Keratinocyte (primary cell): Measurements from ENCODE around the gene CELSR3. TPM values are rescaled to one million over a fixed set of nuclear protein-coding genes. Genes with fewer than 3 reads are reported as not detected.

Source experiments
- DNase-seq: peaks from one replicate; pipeline ENCODE4 v3.0.0-alpha.2; 2011; ENCODE audit warnings: low read depth, missing footprints, low spot score
- FAIRE-seq: peaks from 2 replicates; lab custom pipeline; 2011; peaks lifted over from hg19 to GRCh38; lab: Jason Lieb, UNC
- H2AFZ ChIP-seq: 2 replicates; pipeline ENCODE4 v1.6.0; 2012; ENCODE audit warnings: low read length, control low read depth, inconsistent platforms; ENCODE audit not compliant: control insufficient read depth
- H3K27ac ChIP-seq: 2 replicates; pipeline ENCODE4 v1.5.1; 2011; ENCODE audit warnings: low read length; ENCODE audit not compliant: control insufficient read depth, insufficient read depth
- H3K27me3 ChIP-seq: 3 replicates; pipeline ENCODE4 v1.6.0; 2011; ENCODE audit warnings: low read length; ENCODE audit not compliant: control insufficient read depth, insufficient read depth; ENCODE audit errors: extremely low read depth
- H3K36me3 ChIP-seq, 2 experiments: 2 replicates in 1 of 2; 3 replicates in 1 of 2; pipeline ENCODE4 v1.5.1; 2011; ENCODE audit warnings: low read length in 2 of 2, mild to moderate bottlenecking in 1 of 2; ENCODE audit not compliant: control insufficient read depth in 2 of 2, insufficient read depth in 2 of 2; ENCODE audit errors: extremely low read depth in 1 of 2
- H3K4me1 ChIP-seq: 3 replicates; pipeline ENCODE4 v1.5.1; 2011; ENCODE audit warnings: low read length; ENCODE audit not compliant: control insufficient read depth, insufficient read depth; ENCODE audit errors: extremely low read depth
- H3K4me2 ChIP-seq: 3 replicates; pipeline ENCODE4 v1.6.0; 2011; ENCODE audit warnings: low read depth, low read length; ENCODE audit not compliant: control insufficient read depth, insufficient read depth; ENCODE audit errors: extremely low read depth
- H3K4me3 ChIP-seq, 3 experiments: fragments of 200-600 bp in 1 of 3; sonication (generic) in 1 of 3; 2 replicates in 2 of 3; 3 replicates in 1 of 3; pipeline ENCODE4 v1.5.1; 2011 to 2016; ENCODE audit warnings: low read length in 3 of 3, mild to moderate bottlenecking in 3 of 3, control low read depth in 2 of 3, inconsistent platforms in 1 of 3, low read depth in 1 of 3, mixed read lengths in 1 of 3, mixed run types in 1 of 3, moderate library complexity in 1 of 3; ENCODE audit not compliant: control insufficient read depth in 2 of 3, insufficient read depth in 2 of 3; ENCODE audit errors: extremely low read depth in 1 of 3
- H3K79me2 ChIP-seq: 2 replicates; pipeline ENCODE4 v1.6.0; 2012; ENCODE audit warnings: low read length; ENCODE audit not compliant: control insufficient read depth, insufficient read depth
- H3K9ac ChIP-seq: 3 replicates; pipeline ENCODE4 v1.6.0; 2011; ENCODE audit warnings: low read length; ENCODE audit not compliant: control insufficient read depth, insufficient read depth; ENCODE audit errors: extremely low read depth
- H3K9me1 ChIP-seq: 3 replicates; pipeline ENCODE4 v1.6.0; 2011; ENCODE audit warnings: low read length; ENCODE audit not compliant: control insufficient read depth, insufficient read depth; ENCODE audit errors: extremely low read depth
- H3K9me3 ChIP-seq: 2 replicates; pipeline ENCODE4 v1.5.1; 2012; ENCODE audit warnings: low read depth, low read length; ENCODE audit not compliant: control insufficient read depth
- H4K20me1 ChIP-seq: 3 replicates; pipeline ENCODE4 v1.6.0; 2011; ENCODE audit warnings: low read length; ENCODE audit not compliant: control insufficient read depth, insufficient read depth; ENCODE audit errors: extremely low read depth
- EZH2 ChIP-seq: IDR thresholded peaks from one replicate; pipeline ENCODE4 v1.6.1; 2012; ENCODE audit warnings: inconsistent platforms, mild to moderate bottlenecking, low read length, moderate library complexity
- dilution Hi-C: fragments of 300-500 bp; cut with MboI; formaldehyde crosslinking; loops from one replicate; pipeline ENCODE4 v1.7.0; 2020; ENCODE audit warnings: low sequenced_read_pairs; ENCODE audit not compliant: extremely low pct_ligation_motif_present
- polyA plus RNA-seq, 5 experiments: library from polyadenylated mRNA; depleted of rRNA in 3 of 5; stranded (reverse) in 3 of 5; stranded (forward) in 1 of 5; unstranded in 1 of 5; fragments of >200 nt; gene quantifications; 1 replicate in 1 of 5; 2 replicates in 3 of 5; 3 replicates in 1 of 5; pipeline versions ENCODE4 v1.2.1 to v1.2.3, GENCODE V29; 2011 to 2012; ENCODE audit warnings: missing spikeins in 2 of 5, low read depth in 1 of 5, low replicate concordance in 1 of 5
- TF ChIP-seq, protein P1 (sequence below), 3 experiments: IDR thresholded peaks in 1 of 3; conservative IDR thresholded peaks in 1 of 3; optimal IDR thresholded peaks in 1 of 3; 2 replicates in 2 of 3; 3 replicates in 1 of 3; pipeline versions ENCODE3 to v1.5.1; 2011; ENCODE audit warnings: low read length in 3 of 3, mild to moderate bottlenecking in 3 of 3, moderate library complexity in 2 of 3, control low read depth in 1 of 3, inconsistent platforms in 1 of 3; ENCODE audit not compliant: insufficient read depth in 2 of 3; ENCODE audit errors: extremely low read depth in 1 of 3

The CELSR3 gene
- polyA plus RNA-seq, 1 donor (not counting 4 experiments of a cell fraction or from before 2014, with no cell fraction given): 0.25 TPM

DNA sequence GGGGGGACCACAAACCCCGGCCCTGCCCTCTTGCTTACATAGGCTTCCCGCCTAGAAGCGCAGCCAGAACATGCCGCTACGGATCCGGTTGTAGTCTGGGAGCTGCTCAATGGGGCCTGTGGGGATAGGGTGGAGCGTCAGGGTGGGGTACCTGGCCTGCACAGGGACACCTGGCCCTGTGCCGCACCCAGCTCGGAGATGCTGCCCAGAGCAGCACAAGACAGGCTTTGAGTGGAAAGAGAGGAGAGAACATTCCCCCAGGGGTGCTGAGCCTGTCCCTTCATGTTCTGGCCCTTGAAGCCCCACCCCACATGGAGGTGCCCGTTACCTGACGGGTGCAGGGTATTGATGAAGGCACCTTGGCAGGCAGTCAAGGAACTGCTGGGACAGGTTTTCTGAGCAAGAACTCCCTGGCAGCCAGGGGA lies 63.6 kb downstream of the CELSR3 start:
- DNase-seq: peak; percentile 100

DNA sequence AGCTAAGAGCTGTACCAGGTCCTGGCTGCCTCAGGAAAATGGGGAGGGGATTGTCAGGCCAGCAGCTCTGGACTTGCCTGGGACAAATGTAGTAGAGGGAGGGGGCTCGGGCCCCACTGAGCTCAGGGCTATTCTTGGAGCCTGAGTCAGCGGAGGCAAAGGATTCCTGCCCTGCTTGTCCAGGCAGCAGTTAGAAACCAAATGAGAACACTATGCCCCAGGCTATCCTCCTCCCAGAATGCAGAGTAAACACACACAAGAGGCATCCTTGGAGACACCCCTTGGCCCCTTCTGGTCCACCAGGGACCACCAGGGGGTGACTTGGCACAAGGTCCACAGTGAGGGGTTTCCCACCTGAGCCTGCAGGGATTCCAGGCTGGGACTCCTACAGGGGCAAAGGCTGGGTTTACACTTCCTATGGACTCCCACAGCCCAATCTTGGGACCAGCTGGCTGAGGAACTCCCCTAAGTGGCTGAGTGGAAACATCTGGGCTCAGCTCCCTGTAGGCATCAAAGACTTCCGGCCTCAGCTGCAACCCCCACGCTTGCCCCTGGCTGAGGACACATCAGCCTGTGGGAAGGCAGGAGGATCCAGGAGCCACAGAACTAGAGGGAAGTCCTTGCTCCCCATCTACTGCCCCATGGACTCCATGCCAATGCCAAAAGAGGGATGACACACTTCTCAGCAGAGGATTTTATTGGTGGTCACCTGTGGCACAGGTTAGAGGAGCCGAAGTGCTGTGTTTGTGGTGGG lies 64.2 kb downstream of the CELSR3 start:
- DNase-seq (peak; percentile 99), FAIRE-seq (peak; percentile 98)
- H3K36me3 ChIP-seq: peaks cover 30 to 41% of the 10 kb centered on the region in 2 experiments
- peak overlapping the region in 2 of 3 experiments; percentile 40 to 43 for H3K4me3 ChIP-seq
- H3K9me3 ChIP-seq: no peaks in the 10 kb centered on the region
- peaks cover 64% of the 10 kb centered on the region for H3K4me1 ChIP-seq
- no peaks in the 10 kb centered on the region for H3K9me1 ChIP-seq
- dilution Hi-C loops: no loop called here
- peak overlapping the region; percentile 98 for H3K27ac ChIP-seq
- H2AFZ ChIP-seq: no peak overlapping the region
- H3K27me3 ChIP-seq: no peaks in the 10 kb centered on the region
- H3K9ac ChIP-seq: peak overlapping the region; percentile 74
- no peaks in the 10 kb centered on the region for H4K20me1 ChIP-seq
- H3K4me2 ChIP-seq: peak overlapping the region; percentile 83
- TF ChIP-seq EZH2: no peak
- TF ChIP-seq, protein P1, sequence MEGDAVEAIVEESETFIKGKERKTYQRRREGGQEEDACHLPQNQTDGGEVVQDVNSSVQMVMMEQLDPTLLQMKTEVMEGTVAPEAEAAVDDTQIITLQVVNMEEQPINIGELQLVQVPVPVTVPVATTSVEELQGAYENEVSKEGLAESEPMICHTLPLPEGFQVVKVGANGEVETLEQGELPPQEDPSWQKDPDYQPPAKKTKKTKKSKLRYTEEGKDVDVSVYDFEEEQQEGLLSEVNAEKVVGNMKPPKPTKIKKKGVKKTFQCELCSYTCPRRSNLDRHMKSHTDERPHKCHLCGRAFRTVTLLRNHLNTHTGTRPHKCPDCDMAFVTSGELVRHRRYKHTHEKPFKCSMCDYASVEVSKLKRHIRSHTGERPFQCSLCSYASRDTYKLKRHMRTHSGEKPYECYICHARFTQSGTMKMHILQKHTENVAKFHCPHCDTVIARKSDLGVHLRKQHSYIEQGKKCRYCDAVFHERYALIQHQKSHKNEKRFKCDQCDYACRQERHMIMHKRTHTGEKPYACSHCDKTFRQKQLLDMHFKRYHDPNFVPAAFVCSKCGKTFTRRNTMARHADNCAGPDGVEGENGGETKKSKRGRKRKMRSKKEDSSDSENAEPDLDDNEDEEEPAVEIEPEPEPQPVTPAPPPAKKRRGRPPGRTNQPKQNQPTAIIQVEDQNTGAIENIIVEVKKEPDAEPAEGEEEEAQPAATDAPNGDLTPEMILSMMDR (optimal IDR thresholded peaks at IDR 0.05 in 1 of 3, IDR thresholded peaks at IDR 0.05 in 1 of 3, conservative IDR thresholded peaks at IDR 0.05 in 1 of 3; ENCODE audit: extremely low read depth in 1 of 3, insufficient read depth in 2 of 3, low read length in 3 of 3): no peak
- H3K79me2 ChIP-seq: peaks cover 16% of the 10 kb centered on the region

More for the DNA sequence above, 63.6 kb downstream of the CELSR3 start:
- TF ChIP-seq, protein P1 (optimal IDR thresholded peaks at IDR 0.05 in 1 of 3, IDR thresholded peaks at IDR 0.05 in 1 of 3, conservative IDR thresholded peaks at IDR 0.05 in 1 of 3; ENCODE audit: extremely low read depth in 1 of 3, insufficient read depth in 2 of 3, low read length in 3 of 3): no peak
- TF ChIP-seq EZH2: no peak
- H3K79me2 ChIP-seq: peaks cover 10% of the 10 kb centered on the region
- H3K4me2 ChIP-seq: peak overlapping the region; percentile 83
- peak overlapping the region; percentile 74 for H3K9ac ChIP-seq
- no peaks in the 10 kb centered on the region for H3K9me1 ChIP-seq
- no peak overlapping the region for H2AFZ ChIP-seq
- H3K4me3 ChIP-seq: peak overlapping the region in 1 of 3 experiments; percentile 28
- H3K36me3 ChIP-seq: peaks cover 36 to 43% of the 10 kb centered on the region in 2 experiments
- H3K27me3 ChIP-seq: no peaks in the 10 kb centered on the region
- peak; percentile 100 for FAIRE-seq
- no peaks in the 10 kb centered on the region for H4K20me1 ChIP-seq
- no peaks in the 10 kb centered on the region for H3K9me3 ChIP-seq
- dilution Hi-C loops: no loop called here
- H3K27ac ChIP-seq: peak overlapping the region; percentile 98
- H3K4me1 ChIP-seq: peaks cover 59% of the 10 kb centered on the region
